HEK293T (cell line): Measurements from ENCODE around the gene DLX1.

ENCODE experiments used
- ARNT ChIP-seq: fragments of 450-650 bp; IDR thresholded peaks from 2 replicates; pipeline ENCODE4 v1.6.1; 2017; ENCODE audit warnings: mild to moderate bottlenecking
- BHLHE40 ChIP-seq: fragments of 450-650 bp; IDR thresholded peaks from 2 replicates; pipeline ENCODE4 v1.6.1; 2016; ENCODE audit warnings: mild to moderate bottlenecking, moderate library complexity, borderline replicate concordance
- CTBP1 ChIP-seq: fragments of 450-650 bp; IDR thresholded peaks from 2 replicates; pipeline ENCODE4 v1.6.1; 2016; ENCODE audit warnings: borderline replicate concordance
- FOXA1 ChIP-seq: fragments of 450-650 bp; IDR thresholded peaks from 2 replicates; pipeline ENCODE4 v1.6.1; 2016; ENCODE audit warnings: mild to moderate bottlenecking
- FOXM1 ChIP-seq: fragments of 450-650 bp; IDR thresholded peaks from 2 replicates; pipeline ENCODE4 v1.6.1; 2017; ENCODE audit warnings: mild to moderate bottlenecking, borderline replicate concordance
- HDGF ChIP-seq: fragments of 450-650 bp; IDR thresholded peaks from 2 replicates; pipeline ENCODE4 v1.6.1; 2017; ENCODE audit warnings: antibody characterized with exemption, borderline replicate concordance
- L3MBTL2 ChIP-seq: fragments of 450-650 bp; conservative IDR thresholded peaks from 2 replicates; pipeline ENCODE4 v1.6.1; 2016; ENCODE audit warnings: mild to moderate bottlenecking
- LEF1 ChIP-seq: fragments of 450-650 bp; IDR thresholded peaks from 2 replicates; pipeline ENCODE4 v1.6.1; 2017; ENCODE audit warnings: mild to moderate bottlenecking, borderline replicate concordance
- NFRKB ChIP-seq: fragments of 450-650 bp; IDR thresholded peaks from 2 replicates; pipeline ENCODE4 v1.6.1; 2016; ENCODE audit warnings: mild to moderate bottlenecking, moderate library complexity
- SP1 ChIP-seq: fragments of 450-650 bp; IDR thresholded peaks from 2 replicates; pipeline ENCODE4 v1.6.1; 2017
- SUZ12 ChIP-seq: fragments of 450-650 bp; IDR thresholded peaks from 2 replicates; pipeline ENCODE4 v1.6.1; 2016; ENCODE audit warnings: mild to moderate bottlenecking
- TARDBP ChIP-seq: fragments of 450-650 bp; IDR thresholded peaks from 2 replicates; pipeline ENCODE4 v1.6.1; 2016
- TF ChIP-seq, protein P1 (sequence below): fragments of 450-650 bp; IDR thresholded peaks from 2 replicates; pipeline ENCODE4 v1.6.1; 2016

- TF ChIP-seq HDGF (no peak), SUZ12 (no peak), SP1 (no peak), FOXM1 (no peak), CTBP1 (no peak), BHLHE40 (no peak), TARDBP (no peak), ARNT (no peak), FOXA1 (no peak), L3MBTL2 (no peak), NFRKB (no peak), LEF1 (no peak)
- TF ChIP-seq, protein P1, sequence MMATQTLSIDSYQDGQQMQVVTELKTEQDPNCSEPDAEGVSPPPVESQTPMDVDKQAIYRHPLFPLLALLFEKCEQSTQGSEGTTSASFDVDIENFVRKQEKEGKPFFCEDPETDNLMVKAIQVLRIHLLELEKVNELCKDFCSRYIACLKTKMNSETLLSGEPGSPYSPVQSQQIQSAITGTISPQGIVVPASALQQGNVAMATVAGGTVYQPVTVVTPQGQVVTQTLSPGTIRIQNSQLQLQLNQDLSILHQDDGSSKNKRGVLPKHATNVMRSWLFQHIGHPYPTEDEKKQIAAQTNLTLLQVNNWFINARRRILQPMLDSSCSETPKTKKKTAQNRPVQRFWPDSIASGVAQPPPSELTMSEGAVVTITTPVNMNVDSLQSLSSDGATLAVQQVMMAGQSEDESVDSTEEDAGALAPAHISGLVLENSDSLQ: no peak
Observed at GRCh38 chr2:172092716-172093415, 7.6 kb downstream of the DLX1 start.
